Transverse colon (tissue), 4 donors: ENCODE measurements around the gene CDX1. TPM values are rescaled to one million over a fixed set of nuclear protein-coding genes. Genes with fewer than 3 reads are reported as not detected.

Source experiments
- DNase-seq: peaks from one replicate; pipeline ENCODE4 v3.0.0-alpha.2; 2019
- H3K27ac ChIP-seq, 4 donors: fragments of 200-600 bp; sonication (generic); 2 replicates each; pipeline ENCODE4 v1.5.1; 2016 to 2018; ENCODE audit warnings: inconsistent platforms in 4 of 4
- H3K27me3 ChIP-seq: fragments of 200-600 bp; sonication (generic); 2 replicates; pipeline ENCODE4 v1.5.1; 2017; ENCODE audit warnings: inconsistent platforms
- H3K36me3 ChIP-seq, 4 donors: fragments of 200-600 bp; sonication (generic); 2 replicates each; pipeline ENCODE4 v1.5.1; 2017 to 2019; ENCODE audit warnings: inconsistent platforms in 4 of 4
- H3K4me1 ChIP-seq, 4 donors: fragments of 200-600 bp; sonication (generic); 2 replicates each; pipeline ENCODE4 v1.5.1; 2017 to 2020; ENCODE audit warnings: inconsistent platforms in 4 of 4
- H3K4me3 ChIP-seq, 4 donors: fragments of 200-600 bp; sonication (generic); 1 replicate in 1 of 4; 2 replicates in 3 of 4; pipeline versions ENCODE4 v1.5.1 to v1.6.1; 2017 to 2019; ENCODE audit warnings: inconsistent platforms in 4 of 4
- H3K9me3 ChIP-seq, 2 donors: fragments of 200-600 bp; sonication (generic); 2 replicates each; pipeline ENCODE4 v1.5.1; 2017 to 2019; ENCODE audit warnings: inconsistent platforms in 2 of 2
- CTCF ChIP-seq, 5 experiments: fragments of 200-600 bp in 3 of 5; fragments of 450-650 bp in 2 of 5; sonication (generic) in 3 of 5; IDR thresholded peaks; 1 replicate in 2 of 5; 2 replicates in 3 of 5; pipeline ENCODE4 v1.5.1; 2016 to 2017; ENCODE audit warnings: antibody characterized with exemption in 5 of 5, inconsistent platforms in 3 of 5, mild to moderate bottlenecking in 2 of 5, moderate library complexity in 1 of 5
- EP300 ChIP-seq: sonication (generic); formaldehyde crosslinking; IDR thresholded peaks from one replicate; pipeline ENCODE4 v1.6.1; 2017; ENCODE audit warnings: antibody characterized with exemption, low read depth
- POLR2A ChIP-seq: fragments of 450-650 bp; IDR thresholded peaks from one replicate; pipeline ENCODE4 v1.6.1; 2016; ENCODE audit warnings: antibody characterized with exemption, mild to moderate bottlenecking, moderate library complexity
- POLR2AphosphoS5 ChIP-seq, 3 donors: sonication (generic); formaldehyde crosslinking; IDR thresholded peaks; one replicate each; pipeline ENCODE4 v1.6.1; 2016; ENCODE audit warnings: antibody characterized with exemption in 3 of 3
- WGBS, 2 donors: methylation state at CpG; one replicate each; pipeline ENCODE4 v1.1.5; 2018; ENCODE audit warnings: low coverage in 1 of 2; 5-methylcytosine and 5-hydroxymethylcytosine counted together
- in situ Hi-C, 4 donors: fragments of 200-750 bp; cut with MboI; loops; one replicate each; pipeline versions ENCODE4 v1.15.0 to v1.15.1; 2017; ENCODE audit warnings: low sequenced_read_pairs in 3 of 4, low pct_ligation_motif_present in 1 of 4, low pct_unique_long_range_greater_than_20kb in 1 of 4
- intact Hi-C: fragments of 100-400 bp; cut with DNase I; formaldehyde crosslinking; loops from one replicate; pipeline ENCODE4 v1.15.1; 2023; ENCODE audit warnings: low total_unique reads
- total RNA-seq, 4 donors: library from RNA; depleted of rRNA; stranded (reverse); fragments of >200 nt; gene quantifications; one replicate each; pipeline ENCODE4 v1.1.0, GENCODE V29; 2016

Gene CDX1
- total RNA-seq, 4 donors from 2014 or later: 249 to 540 (median 360) TPM

GRCh38 chr5:150195736-150196485, 29.3 kb downstream of the CDX1 start:
- TF ChIP-seq EP300 (no peak), CTCF (IDR thresholded peaks at IDR 0.05) (no peak), POLR2AphosphoS5 (IDR thresholded peaks at IDR 0.05) (no peak), POLR2A (no peak)
- no peaks in the 10 kb centered on the region for H3K4me1 ChIP-seq
- H3K36me3 ChIP-seq: no peaks in the 10 kb centered on the region
- H3K27ac ChIP-seq: no peak overlapping the region
- WGBS, 2 donors: 85 to 86% methylated on average over 1 to 9 of the region's 9 CpGs
- intact Hi-C loops (no loop called here), in situ Hi-C loops (no loop called here)
- H3K9me3 ChIP-seq: no peaks in the 10 kb centered on the region
- H3K27me3 ChIP-seq: no peaks in the 10 kb centered on the region
- H3K4me3 ChIP-seq: no peak overlapping the region
- DNase-seq: no peak

GRCh38 chr5:150196514-150196913, 29.9 kb downstream of the CDX1 start:
- no peak overlapping the region for H3K4me3 ChIP-seq
- intact Hi-C loops (no loop called here), in situ Hi-C loops (no loop called here)
- DNase-seq: no peak
- no peaks in the 10 kb centered on the region for H3K9me3 ChIP-seq
- no peaks in the 10 kb centered on the region for H3K27me3 ChIP-seq
- no peaks in the 10 kb centered on the region for H3K36me3 ChIP-seq
- no peaks in the 10 kb centered on the region for H3K4me1 ChIP-seq
- TF ChIP-seq CTCF (IDR thresholded peaks at IDR 0.05) (no peak), EP300 (no peak), POLR2AphosphoS5 (IDR thresholded peaks at IDR 0.05) (no peak), POLR2A (no peak)
- H3K27ac ChIP-seq: no peak overlapping the region
- 85% methylated on average over 5 of the region's 5 CpGs; no CpG with 5 or more reads in 1 of the 2 donors for WGBS, 2 donors

- no peak for DNase-seq
- Histone ChIP-seq H3K36me3 (no peaks in the 10 kb centered on the region), H3K4me3 (no peak overlapping the region), H3K27me3 (no peaks in the 10 kb centered on the region), H3K27ac (no peak overlapping the region), H3K4me1 (no peaks in the 10 kb centered on the region), H3K9me3 (no peaks in the 10 kb centered on the region)
- TF ChIP-seq EP300: no peak
- no peak for TF ChIP-seq POLR2A
- TF ChIP-seq CTCF (IDR thresholded peaks at IDR 0.05): no peak
- intact Hi-C loops (no loop called here), in situ Hi-C loops (no loop called here)
- 88% methylated on average over 16 of the region's 16 CpGs; no CpG with 5 or more reads in 1 of the 2 donors for WGBS, 2 donors
Observed at GRCh38 chr5:150196986-150197385, 30.4 kb downstream of the CDX1 start.

- Histone ChIP-seq H3K4me3 (no peak overlapping the region), H3K27ac (no peak overlapping the region), H3K9me3 (no peaks in the 10 kb centered on the region), H3K36me3 (no peaks in the 10 kb centered on the region), H3K27me3 (no peaks in the 10 kb centered on the region), H3K4me1 (no peaks in the 10 kb centered on the region)
- in situ Hi-C loops: no loop called here
- DNase-seq: no peak
- intact Hi-C loops: no loop called here
- no peak for TF ChIP-seq EP300
- TF ChIP-seq CTCF (IDR thresholded peaks at IDR 0.05): no peak
- no peak for TF ChIP-seq POLR2A
- TF ChIP-seq POLR2AphosphoS5 (IDR thresholded peaks at IDR 0.05): no peak
- WGBS, 2 donors: 91 to 94% methylated on average over 1 of the region's 1 CpG
Observed at GRCh38 chr5:150197476-150197875, 30.9 kb downstream of the CDX1 start.
